HG03432 (cell line): ENCODE measurements around the gene ELFN2.
"Not testable (repeated sequence)": the region's sequence is repeated elsewhere in the genome, so short reads cannot be mapped to it uniquely, and the experiment has no call there.

Source experiments
- ATAC-seq: cut with Tn5 transposase; IDR thresholded peaks from one replicate; pipeline ENCODE4 v1.9.1; 2021; ENCODE audit warnings: mild to moderate bottlenecking, moderate library complexity; ENCODE audit not compliant: unreplicated experiment

ELFN2 gene

GRCh38 chr22:37412495-37413250 is 14.6 kb downstream of the ELFN2 start:
- ATAC-seq = no peak

- no peak for ATAC-seq
Measured at GRCh38 chr22:37411655-37412054, 15.6 kb downstream of the ELFN2 start.

GRCh38 chr22:37410174-37411055 is 16.9 kb downstream of the ELFN2 start:
- ATAC-seq = no peak

- ATAC-seq = no peak
Measured at GRCh38 chr22:37409459-37410050, 17.7 kb downstream of the ELFN2 start.

- ATAC-seq = no peak
Measured at GRCh38 chr22:37409031-37409430, 18.2 kb downstream of the ELFN2 start.

GRCh38 chr22:37407856-37408255 is 19.4 kb downstream of the ELFN2 start:
- ATAC-seq = no peak

- ATAC-seq = no peak
Measured at GRCh38 chr22:37406441-37407235, 20.6 kb downstream of the ELFN2 start.

- ATAC-seq = no peak
Measured at GRCh38 chr22:37404091-37404490, 23.2 kb downstream of the ELFN2 start.

- no peak for ATAC-seq
Measured at GRCh38 chr22:37403267-37403960, 23.9 kb downstream of the ELFN2 start.

- ATAC-seq = no peak
Measured at GRCh38 chr22:37402184-37402506, 25.1 kb downstream of the ELFN2 start.

GRCh38 chr22:37401401-37402183 is 25.7 kb downstream of the ELFN2 start:
- ATAC-seq = no peak

- no peak for ATAC-seq
Measured at GRCh38 chr22:37400719-37401118, 26.6 kb downstream of the ELFN2 start.

GRCh38 chr22:37399457-37399856 is 27.8 kb downstream of the ELFN2 start:
- ATAC-seq = not testable (repeated sequence)

GRCh38 chr22:37397226-37397625 is 30.1 kb downstream of the ELFN2 start:
- ATAC-seq = no peak

GRCh38 chr22:37396488-37397084 is 30.7 kb downstream of the ELFN2 start:
- ATAC-seq = no peak

- ATAC-seq = no peak
Measured at GRCh38 chr22:37394341-37394740, 32.9 kb downstream of the ELFN2 start.

GRCh38 chr22:37393746-37394145 is 33.5 kb downstream of the ELFN2 start:
- no peak for ATAC-seq

GRCh38 chr22:37392721-37393328 is 34.5 kb downstream of the ELFN2 start:
- ATAC-seq = no peak

GRCh38 chr22:37391702-37392101 is 35.6 kb downstream of the ELFN2 start:
- ATAC-seq = no peak
